Endothelial cell of umbilical vein (primary cell): ENCODE measurements around the gene FMN2. TPM values are rescaled to one million over a fixed set of nuclear protein-coding genes. Genes with fewer than 3 reads are reported as not detected.

Experiments
- BruUV-seq: library from RNA; stranded (reverse); fragments of 400-500 nt; replicated peaks from 2 replicates; lab custom pipeline; 2021; lab: Mats Ljungman, UMichigan
- CTCF ChIA-PET: fragments of 300-600, 350-600 bp; sonication (Branson Sonifier 250); formaldehyde crosslinking; loops from one replicate; lab custom pipeline; 2021; ENCODE audit warnings: antibody characterized with exemption, inconsistent platforms; lab: Charles Lee
- POLR2A ChIA-PET: fragments of 300-600, 350-600 bp; sonication (Branson Sonifier 250); formaldehyde crosslinking; loops from one replicate; lab custom pipeline; 2021; ENCODE audit warnings: antibody characterized with exemption, inconsistent platforms; lab: Charles Lee
- DNase-seq: peaks from one replicate; pipeline ENCODE4 v3.0.0-alpha.2; 2011; ENCODE audit warnings: low read depth, low spot score
- FAIRE-seq: peaks from 2 replicates; lab custom pipeline; 2011; peaks lifted over from hg19 to GRCh38; lab: Jason Lieb, UNC
- H2AFZ ChIP-seq: 2 replicates; pipeline ENCODE4 v1.6.0; 2012; ENCODE audit warnings: low read depth, low read length, control low read depth, inconsistent platforms
- H3K27ac ChIP-seq: 2 replicates; pipeline ENCODE4 v1.5.1; 2011; ENCODE audit warnings: low read depth, mild to moderate bottlenecking, control low read depth, low read length, moderate library complexity; ENCODE audit not compliant: insufficient read depth
- H3K27me3 ChIP-seq, 2 experiments: 2 replicates each; pipeline versions ENCODE4 v1.6.0 to v1.6.1; 2011; ENCODE audit warnings: low read length in 2 of 2, mixed read lengths in 1 of 2; ENCODE audit not compliant: control insufficient read depth in 2 of 2, insufficient read depth in 2 of 2
- H3K36me3 ChIP-seq, 2 experiments: 2 replicates in 1 of 2; 3 replicates in 1 of 2; pipeline ENCODE4 v1.5.1; 2011; ENCODE audit warnings: low read length in 2 of 2, mild to moderate bottlenecking in 1 of 2, moderate library complexity in 1 of 2; ENCODE audit not compliant: control insufficient read depth in 2 of 2, insufficient read depth in 2 of 2; ENCODE audit errors: extremely low read depth in 1 of 2
- H3K4me1 ChIP-seq: 3 replicates; pipeline ENCODE4 v1.5.1; 2011; ENCODE audit warnings: mild to moderate bottlenecking, low read length; ENCODE audit not compliant: control insufficient read depth, insufficient read depth; ENCODE audit errors: extremely low read depth
- H3K4me2 ChIP-seq: 2 replicates; pipeline ENCODE4 v1.6.1; 2011; ENCODE audit warnings: low read length, control low read depth, mixed read lengths; ENCODE audit not compliant: insufficient read depth
- H3K4me3 ChIP-seq, 3 experiments: fragments of 200-600 bp in 1 of 3; sonication (generic), shearing (Covaris generic) in 1 of 3; replicated peaks in 1 of 3; 2 replicates each; pipeline ENCODE4 v1.5.1; 2011 to 2016; ENCODE audit warnings: control low read depth in 3 of 3, low read length in 3 of 3, mild to moderate bottlenecking in 2 of 3, inconsistent platforms in 1 of 3, low read depth in 1 of 3, moderate library complexity in 1 of 3; ENCODE audit not compliant: insufficient read depth in 1 of 3
- H3K79me2 ChIP-seq: 2 replicates; pipeline ENCODE4 v1.6.0; 2012; ENCODE audit warnings: low read length, inconsistent platforms; ENCODE audit not compliant: control insufficient read depth, insufficient read depth
- H3K9ac ChIP-seq: replicated peaks from 2 replicates; pipeline ENCODE3; 2011; ENCODE audit warnings: low read length, control low read depth; ENCODE audit not compliant: insufficient read depth; ENCODE audit errors: extremely low read depth
- H3K9me1 ChIP-seq: replicated peaks from 3 replicates; pipeline ENCODE4 v1.6.0; 2011; ENCODE audit warnings: mild to moderate bottlenecking, low read length; ENCODE audit not compliant: control insufficient read depth, insufficient read depth; ENCODE audit errors: extremely low read depth
- H3K9me3 ChIP-seq: replicated peaks from 2 replicates; pipeline ENCODE4 v1.5.1; 2012; ENCODE audit warnings: low read length, inconsistent platforms; ENCODE audit not compliant: control insufficient read depth, insufficient read depth
- H4K20me1 ChIP-seq: replicated peaks from 2 replicates; pipeline ENCODE3; 2011; ENCODE audit warnings: mild to moderate bottlenecking, low read length; ENCODE audit not compliant: control insufficient read depth, insufficient read depth; ENCODE audit errors: extremely low read depth
- EZH2 ChIP-seq: IDR thresholded peaks from 2 replicates; pipeline ENCODE4 v1.6.1; 2012; ENCODE audit warnings: borderline replicate concordance, low read depth, mild to moderate bottlenecking, moderate library complexity, low read length, inconsistent platforms; ENCODE audit not compliant: severe bottlenecking
- FOS ChIP-seq: IDR thresholded peaks from 2 replicates; pipeline ENCODE4 v1.6.1; 2011; ENCODE audit warnings: mild to moderate bottlenecking, low read length, moderate library complexity, borderline replicate concordance; ENCODE audit not compliant: insufficient read depth
- GATA2 ChIP-seq: IDR thresholded peaks from 2 replicates; pipeline ENCODE4 v1.7.0; 2011; ENCODE audit warnings: low read depth, mild to moderate bottlenecking, moderate library complexity, mixed read lengths, low read length; ENCODE audit not compliant: insufficient read length, insufficient read depth
- JUN ChIP-seq: IDR thresholded peaks from 2 replicates; pipeline ENCODE4 v1.6.1; 2011; ENCODE audit warnings: borderline replicate concordance, low read depth; ENCODE audit not compliant: insufficient read length, insufficient read depth
- MYC ChIP-seq: IDR thresholded peaks from one replicate; pipeline ENCODE4 v1.6.1; 2011; ENCODE audit warnings: mild to moderate bottlenecking, low read depth, low read length
- POLR2A ChIP-seq: IDR thresholded peaks from 2 replicates; pipeline ENCODE4 v1.6.1; 2012; ENCODE audit warnings: low read depth, mild to moderate bottlenecking, control low read depth, low read length
- POLR2AphosphoS5 ChIP-seq: IDR thresholded peaks from 2 replicates; pipeline ENCODE4 v1.6.1; 2012; ENCODE audit warnings: low read depth, mild to moderate bottlenecking, control low read depth, low read length, moderate library complexity; ENCODE audit not compliant: insufficient read depth
- dilution Hi-C: fragments of 300-500 bp; cut with MboI; formaldehyde crosslinking; loops from one replicate; pipeline ENCODE4 v1.15.0; 2019; ENCODE audit warnings: low sequenced_read_pairs; ENCODE audit not compliant: extremely low pct_ligation_motif_present
- intact Hi-C: fragments of 100-400 bp; cut with micrococcal nuclease; formaldehyde crosslinking; loops from one replicate; pipeline ENCODE4 v1.10.0; 2022
- polyA plus RNA-seq, 4 experiments: library from polyadenylated mRNA; depleted of rRNA in 3 of 4; stranded (reverse) in 3 of 4; unstranded in 1 of 4; fragments of >200 nt; gene quantifications; 2 replicates each; pipeline versions ENCODE4 v1.2.1 to v1.2.3, GENCODE V29; 2011 to 2012; ENCODE audit warnings: missing spikeins in 1 of 4
- total RNA-seq: library from RNA; stranded (reverse); gene quantifications from 2 replicates; pipeline ENCODE4 v1.2.3, GENCODE V29; 2021
- TF ChIP-seq, protein P1 (sequence below), 2 donors: IDR thresholded peaks; 1 replicate in 1 of 2; 2 replicates in 1 of 2; pipeline ENCODE4 v1.5.1; 2011; ENCODE audit warnings: low read length in 2 of 2, mild to moderate bottlenecking in 2 of 2, moderate library complexity in 2 of 2, control low read depth in 1 of 2, inconsistent platforms in 1 of 2, low read depth in 1 of 2; ENCODE audit not compliant: insufficient read depth in 1 of 2; ENCODE audit errors: extremely low read depth in 1 of 2
- TF ChIP-seq, protein P2 (sequence below): IDR thresholded peaks from 2 replicates; pipeline ENCODE4 v1.6.1; 2011; ENCODE audit not compliant: insufficient read depth, insufficient read length

Gene FMN2
- total and polyA plus RNA-seq, 2 donors (not counting 3 experiments of a cell fraction or from before 2014, with no cell fraction given), result not detected

DNA sequence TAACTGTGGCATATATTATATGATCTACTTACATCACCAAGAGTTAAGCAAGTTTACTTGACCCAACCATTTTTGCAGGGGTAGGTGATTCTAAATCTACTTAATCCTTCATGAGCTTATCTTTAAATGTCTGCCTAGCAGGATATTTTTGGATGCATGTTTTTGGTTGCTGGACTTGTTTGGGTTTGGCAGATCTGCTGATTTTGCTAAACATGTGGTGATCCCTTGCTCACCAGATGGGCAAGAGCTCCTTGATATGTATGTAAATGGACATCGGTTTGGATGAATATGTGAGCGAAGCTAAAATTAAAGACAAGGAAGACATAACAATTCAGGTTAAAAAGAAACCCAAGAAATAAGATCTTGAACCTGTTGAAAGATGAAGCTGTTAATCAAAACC is 36.7 kb downstream of the FMN2 start:
- Histone ChIP-seq H3K4me1 (no peaks in the 10 kb centered on the region), H3K9ac (no peak overlapping the region), H3K27me3 (no peaks in the 10 kb centered on the region), H3K9me1 (no peaks in the 10 kb centered on the region), H3K4me2 (no peak overlapping the region), H4K20me1 (no peaks in the 10 kb centered on the region), H3K9me3 (peaks cover 4% of the 10 kb centered on the region), H3K79me2 (no peaks in the 10 kb centered on the region), H3K36me3 (no peaks in the 10 kb centered on the region), H3K4me3 (no peak overlapping the region), H2AFZ (no peak overlapping the region), H3K27ac (no peak overlapping the region)
- no peak for TF ChIP-seq MYC
- ChIA-PET CTCF (no interaction called here), POLR2A (no interaction called here)
- FAIRE-seq (no peak), DNase-seq (no peak)
- intact Hi-C loops (no loop called here), dilution Hi-C loops (no loop called here)
- BruUV-seq, result no TSS peak

DNA sequence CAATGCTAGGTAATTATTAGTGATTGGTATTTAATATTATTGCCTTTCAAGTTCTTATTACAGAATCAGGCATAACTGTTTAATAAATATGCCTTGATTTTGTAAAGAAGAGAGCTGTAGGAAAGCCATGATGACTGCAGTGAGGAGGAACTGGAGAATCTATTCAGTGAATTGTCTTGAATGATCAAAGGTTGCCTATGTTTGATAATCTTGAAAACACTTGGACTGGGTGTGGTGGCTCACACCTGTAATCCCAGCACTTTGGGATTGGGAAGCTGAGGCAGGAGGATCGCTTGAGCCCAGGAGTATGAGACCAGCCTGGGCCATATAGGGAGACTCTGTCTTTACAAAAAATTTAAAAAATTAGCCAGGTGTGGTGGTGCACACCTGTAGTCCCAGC is 42.4 kb downstream of the FMN2 start:
- intact Hi-C loops, result no loop called here
- H3K4me3 ChIP-seq, result no peak overlapping the region
- no peaks in the 10 kb centered on the region for H3K4me1 ChIP-seq
- DNase-seq (no peak), FAIRE-seq (no peak)
- H3K4me2 ChIP-seq, result no peak overlapping the region
- CTCF ChIA-PET, result no interaction called here
- H3K9ac ChIP-seq, result no peak overlapping the region
- no peaks in the 10 kb centered on the region for H3K36me3 ChIP-seq
- dilution Hi-C loops, result no loop called here
- no peaks in the 10 kb centered on the region for H3K9me3 ChIP-seq
- no peaks in the 10 kb centered on the region for H3K79me2 ChIP-seq
- no peaks in the 10 kb centered on the region for H3K27me3 ChIP-seq
- TF ChIP-seq, protein P1, sequence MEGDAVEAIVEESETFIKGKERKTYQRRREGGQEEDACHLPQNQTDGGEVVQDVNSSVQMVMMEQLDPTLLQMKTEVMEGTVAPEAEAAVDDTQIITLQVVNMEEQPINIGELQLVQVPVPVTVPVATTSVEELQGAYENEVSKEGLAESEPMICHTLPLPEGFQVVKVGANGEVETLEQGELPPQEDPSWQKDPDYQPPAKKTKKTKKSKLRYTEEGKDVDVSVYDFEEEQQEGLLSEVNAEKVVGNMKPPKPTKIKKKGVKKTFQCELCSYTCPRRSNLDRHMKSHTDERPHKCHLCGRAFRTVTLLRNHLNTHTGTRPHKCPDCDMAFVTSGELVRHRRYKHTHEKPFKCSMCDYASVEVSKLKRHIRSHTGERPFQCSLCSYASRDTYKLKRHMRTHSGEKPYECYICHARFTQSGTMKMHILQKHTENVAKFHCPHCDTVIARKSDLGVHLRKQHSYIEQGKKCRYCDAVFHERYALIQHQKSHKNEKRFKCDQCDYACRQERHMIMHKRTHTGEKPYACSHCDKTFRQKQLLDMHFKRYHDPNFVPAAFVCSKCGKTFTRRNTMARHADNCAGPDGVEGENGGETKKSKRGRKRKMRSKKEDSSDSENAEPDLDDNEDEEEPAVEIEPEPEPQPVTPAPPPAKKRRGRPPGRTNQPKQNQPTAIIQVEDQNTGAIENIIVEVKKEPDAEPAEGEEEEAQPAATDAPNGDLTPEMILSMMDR (IDR thresholded peaks at IDR 0.05; ENCODE audit: extremely low read depth in 1 of 2, insufficient read depth in 1 of 2, low read depth in 1 of 2, low read length in 2 of 2), result no peak
- TF ChIP-seq POLR2AphosphoS5, result no peak
- TF ChIP-seq FOS, result no peak
- no peak for TF ChIP-seq GATA2
- TF ChIP-seq, protein P2, sequence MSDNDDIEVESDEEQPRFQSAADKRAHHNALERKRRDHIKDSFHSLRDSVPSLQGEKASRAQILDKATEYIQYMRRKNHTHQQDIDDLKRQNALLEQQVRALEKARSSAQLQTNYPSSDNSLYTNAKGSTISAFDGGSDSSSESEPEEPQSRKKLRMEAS, result no peak
- no peak for TF ChIP-seq MYC
- no peak for TF ChIP-seq EZH2
- no peak for TF ChIP-seq JUN
- TF ChIP-seq POLR2A, result no peak
- no peaks in the 10 kb centered on the region for H4K20me1 ChIP-seq
- no TSS peak for BruUV-seq
- no peaks in the 10 kb centered on the region for H3K9me1 ChIP-seq
- H3K27ac ChIP-seq, result no peak overlapping the region
- POLR2A ChIA-PET, result no interaction called here
- no peak overlapping the region for H2AFZ ChIP-seq
